ENCODE measurements around the gene ANKRD60. TPM values are rescaled to one million over a fixed set of nuclear protein-coding genes. Genes with fewer than 3 reads are reported as not detected.
A peak's percentile ranks its signal among the peaks of the same experiment; 100 is the strongest.

The ANKRD60 gene
- polyA plus RNA-seq, 4 donors = not detected

DNA sequence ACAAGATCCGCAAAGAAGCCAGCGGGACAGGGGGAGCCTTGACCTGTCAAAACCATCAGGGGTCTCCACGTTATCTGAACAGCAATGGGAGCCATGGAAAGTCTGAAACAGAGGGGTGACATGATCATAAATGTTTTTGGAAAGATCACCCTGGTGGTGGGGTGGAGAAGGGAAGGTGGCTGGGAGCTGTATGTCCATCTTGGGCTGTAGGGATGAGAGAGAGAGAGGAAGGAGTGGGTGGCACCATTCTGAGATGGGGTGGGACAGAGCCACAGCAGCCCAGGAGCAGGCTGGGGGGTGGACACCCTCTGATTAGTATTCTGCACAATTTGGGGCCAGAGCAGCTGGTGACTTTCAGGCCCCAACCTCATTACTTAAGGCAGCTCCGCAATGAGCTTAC, 30.1 kb downstream of the ANKRD60 start:
- no peak for DNase-seq (ENCODE audit: low read depth in 4 of 4, low spot score in 2 of 4)

DNA sequence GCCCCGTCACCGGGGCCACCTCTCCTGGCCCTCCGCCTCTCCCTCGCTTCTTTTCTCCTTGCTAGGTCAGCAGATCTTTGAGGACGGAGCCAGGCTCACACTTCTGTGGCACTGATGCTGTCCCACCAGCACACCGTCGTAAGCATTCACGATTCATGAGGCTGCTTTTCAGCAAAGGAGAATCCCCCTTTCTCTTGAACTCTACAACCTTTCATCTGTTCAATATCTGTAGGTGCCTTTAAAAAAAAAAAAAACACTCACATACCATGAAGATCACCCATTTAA, 31.3 kb downstream of the ANKRD60 start:
- no peak for DNase-seq (ENCODE audit: low read depth in 4 of 4, low spot score in 2 of 4)

DNA sequence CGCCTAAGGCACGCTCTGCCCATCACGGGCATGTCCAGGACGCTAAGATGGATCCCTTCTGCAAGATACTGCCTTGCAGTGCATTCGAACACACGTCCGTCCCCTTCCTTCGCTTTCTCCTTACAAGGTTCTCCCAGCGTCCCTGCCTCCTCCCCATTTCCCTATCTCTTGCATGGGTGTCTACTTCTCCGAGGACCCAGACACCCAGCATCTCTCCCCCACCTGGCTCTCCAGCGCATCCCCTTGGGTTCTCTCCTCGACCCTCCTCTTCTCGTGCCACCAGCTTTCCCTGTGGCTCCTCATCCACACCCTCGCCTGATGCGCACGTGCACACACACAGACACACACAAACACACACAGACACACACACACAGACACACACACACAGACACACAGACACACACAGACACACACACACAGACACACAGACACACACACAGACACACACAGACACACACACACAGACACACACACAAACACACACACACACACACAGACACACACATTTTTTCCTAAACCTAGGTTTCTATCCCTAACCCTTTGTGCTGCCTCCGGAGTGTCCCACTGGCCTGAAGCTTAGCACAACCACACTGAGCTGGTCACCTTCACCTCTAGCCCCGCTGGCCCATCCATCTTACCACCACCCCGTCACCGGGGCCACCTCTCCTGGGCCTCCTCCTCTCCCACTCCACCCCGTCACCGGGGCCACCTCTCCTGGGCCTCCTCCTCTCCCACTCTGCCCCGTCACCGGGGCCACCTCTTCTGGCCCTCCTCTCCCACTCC, 31.9 kb downstream of the ANKRD60 start:
- no peak for DNase-seq (ENCODE audit: low read depth in 4 of 4, low spot score in 2 of 4)

GRCh38 chr20:58195047-58195446, 33.4 kb downstream of the ANKRD60 start:
- DNase-seq (ENCODE audit: low read depth in 4 of 4, low spot score in 2 of 4) = no peak

- DNase-seq (ENCODE audit: low read depth in 4 of 4, low spot score in 2 of 4) = no peak
These were observed 34.2 kb downstream of the ANKRD60 start for GRCh38 chr20:58194175-58194791.

DNA sequence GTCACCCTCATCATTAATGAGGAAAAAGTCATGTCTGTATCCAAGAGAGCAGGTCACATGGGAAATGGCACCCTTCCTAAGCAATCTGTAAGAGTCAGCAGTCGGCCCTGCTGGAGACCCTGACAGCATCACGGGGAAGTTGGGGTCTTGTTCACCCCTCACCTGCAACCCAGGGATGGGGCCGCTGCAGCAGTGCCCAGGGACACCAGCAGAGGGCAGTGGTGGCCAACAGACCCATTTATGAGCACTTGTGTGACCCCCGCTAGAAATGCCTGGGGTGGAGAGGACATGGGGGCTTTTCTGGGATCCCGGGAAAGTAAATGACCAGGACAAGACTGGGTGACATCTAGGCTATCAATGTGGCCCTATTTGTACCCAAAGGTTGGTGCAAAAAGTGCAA, 35.9 kb downstream of the ANKRD60 start:
- no peak for DNase-seq (ENCODE audit: low read depth in 4 of 4, low spot score in 2 of 4)

DNA sequence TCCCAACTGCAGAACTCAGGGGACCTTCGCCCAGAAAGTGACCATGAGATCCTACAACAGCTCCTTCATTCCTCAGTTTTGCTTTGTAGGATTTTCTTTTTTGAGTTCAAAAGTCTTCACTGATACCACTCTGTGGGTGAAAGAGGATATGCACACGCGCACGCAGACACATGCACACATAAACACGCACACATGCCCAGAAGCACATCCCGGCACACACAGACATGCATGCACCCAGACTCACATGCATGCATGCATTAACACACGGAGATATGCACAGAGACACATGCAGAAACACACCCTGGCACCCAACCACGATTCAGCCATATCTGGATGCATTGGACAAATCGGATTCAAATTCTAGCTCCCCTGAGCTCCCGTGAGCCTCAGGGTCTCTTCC, 36.4 kb downstream of the ANKRD60 start:
- DNase-seq (ENCODE audit: low read depth in 4 of 4, low spot score in 2 of 4) = no peak

- DNase-seq (ENCODE audit: low read depth in 4 of 4, low spot score in 2 of 4) = no peak
These were observed 39.9 kb downstream of the ANKRD60 start for GRCh38 chr20:58188527-58188926.

GRCh38 chr20:58184984-58185383, 43.5 kb downstream of the ANKRD60 start:
- DNase-seq (ENCODE audit: low read depth in 4 of 4, low spot score in 2 of 4) = no peak

DNA sequence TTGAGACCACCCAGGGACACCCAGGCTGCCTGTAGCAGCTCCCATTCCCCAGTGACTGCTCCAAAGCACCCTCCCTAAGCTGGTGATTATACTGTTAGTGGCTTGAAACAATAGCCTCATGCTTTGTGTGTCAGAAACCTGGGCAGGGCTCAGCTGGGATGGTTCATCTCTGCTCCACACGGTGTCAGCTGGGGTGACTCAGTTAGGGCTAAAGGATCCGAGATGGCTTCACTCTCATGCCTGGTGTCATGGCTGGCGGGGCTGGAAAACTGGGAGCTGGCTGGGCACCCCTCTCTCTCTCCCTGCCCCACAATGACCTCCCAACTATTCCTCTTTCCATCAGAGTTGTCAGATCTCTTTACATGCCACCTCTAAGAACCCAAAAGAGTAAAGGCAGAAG, 44.4 kb downstream of the ANKRD60 start:
- DNase-seq (ENCODE audit: low read depth in 4 of 4, low spot score in 2 of 4) = no peak

DNA sequence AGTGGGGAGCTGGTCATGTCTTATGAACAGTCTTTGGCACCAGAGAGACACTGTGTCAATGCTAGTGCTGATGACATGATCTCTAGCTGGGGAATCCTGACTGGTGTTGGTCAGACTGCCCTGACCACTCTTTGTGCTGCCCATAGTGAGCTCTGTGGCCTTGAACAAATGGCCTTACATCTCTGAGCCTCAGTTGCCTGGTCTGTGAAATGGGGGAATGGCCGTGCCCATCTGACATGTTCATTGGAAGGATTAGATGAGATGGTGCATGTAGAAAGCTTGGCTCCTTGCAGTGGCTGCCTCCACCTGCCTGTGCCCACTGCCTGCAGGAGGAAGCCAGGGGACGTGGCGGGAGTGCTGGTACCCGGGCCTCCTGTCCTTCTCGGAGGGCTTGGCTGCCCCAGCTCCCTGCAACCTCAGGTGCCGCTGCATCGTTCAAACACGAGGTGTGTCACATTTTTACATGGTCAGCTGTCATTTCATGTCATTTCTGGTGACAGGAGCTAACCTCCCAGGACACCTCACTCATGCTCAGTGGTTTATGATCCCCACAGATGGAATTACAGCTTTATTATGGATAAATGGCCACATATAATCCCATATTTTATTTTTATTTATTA, 45.8 kb downstream of the ANKRD60 start:
- DNase-seq (ENCODE audit: low read depth in 4 of 4, low spot score in 2 of 4) = no peak

DNA sequence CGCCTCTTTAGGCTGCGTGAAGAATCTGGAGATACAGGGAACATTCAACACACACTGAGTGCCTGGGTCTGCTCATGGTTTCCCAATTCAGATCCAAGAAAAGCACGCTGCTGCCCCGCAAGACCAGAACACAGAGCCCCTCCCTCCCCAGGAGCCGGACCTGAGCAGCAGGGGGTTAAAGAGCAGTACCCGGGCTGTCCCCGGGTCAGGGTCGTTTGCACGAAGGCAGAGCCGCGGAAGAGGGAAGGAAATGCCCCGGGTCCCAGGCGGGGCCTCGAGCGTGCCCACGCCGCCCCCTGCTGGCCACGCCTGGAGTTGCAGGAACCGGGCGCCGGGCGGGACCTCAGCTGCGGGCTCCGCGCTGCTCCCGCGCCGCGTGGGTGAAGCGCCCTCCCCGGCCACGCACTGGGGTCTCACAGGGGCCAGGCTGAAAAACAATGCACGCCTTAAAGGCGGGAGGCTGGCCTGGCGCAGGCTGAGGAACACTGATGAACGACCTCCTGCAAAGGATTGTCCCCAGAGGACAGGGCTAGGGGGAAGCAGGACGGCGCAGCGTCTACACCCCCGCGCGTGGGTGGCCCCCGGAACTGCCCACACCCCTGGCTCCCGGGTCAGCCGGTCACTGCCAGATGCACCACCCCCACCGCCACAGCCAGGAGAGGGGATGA, 48.9 kb downstream of the ANKRD60 start:
- DNase-seq (ENCODE audit: low read depth in 4 of 4, low spot score in 2 of 4) = peak in 1 of 4 donors; percentile 39

GRCh38 chr20:58179083-58179431, 49.4 kb downstream of the ANKRD60 start:
- no peak for DNase-seq (ENCODE audit: low read depth in 4 of 4, low spot score in 2 of 4)

GRCh38 chr20:58177799-58178198, 50.7 kb downstream of the ANKRD60 start:
- DNase-seq (ENCODE audit: low read depth in 4 of 4, low spot score in 2 of 4) = no peak

DNA sequence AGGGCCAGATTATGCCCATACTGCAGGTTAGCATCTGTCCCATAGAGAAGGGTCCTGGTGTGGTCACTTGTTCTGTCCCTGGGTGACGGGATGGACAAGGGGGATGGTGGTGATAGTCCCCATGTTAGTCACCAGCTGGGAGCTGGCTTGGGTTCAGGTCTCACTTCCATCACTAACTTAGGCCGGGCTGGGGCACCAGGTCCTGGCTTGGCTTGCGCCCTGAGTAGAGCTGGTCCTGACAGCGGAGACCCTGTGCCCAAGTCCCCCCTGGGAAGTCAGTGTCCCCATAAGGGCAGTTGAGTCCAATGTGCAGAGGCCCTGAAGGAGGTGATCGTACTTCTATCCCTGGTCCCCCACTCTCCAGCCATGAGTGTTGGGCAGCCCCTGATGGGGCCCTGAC, 52.6 kb downstream of the ANKRD60 start:
- no peak for DNase-seq (ENCODE audit: low read depth in 4 of 4, low spot score in 2 of 4)

- no peak for DNase-seq (ENCODE audit: low read depth in 4 of 4, low spot score in 2 of 4)
These were observed 53.0 kb downstream of the ANKRD60 start for GRCh38 chr20:58175425-58175824.

DNA sequence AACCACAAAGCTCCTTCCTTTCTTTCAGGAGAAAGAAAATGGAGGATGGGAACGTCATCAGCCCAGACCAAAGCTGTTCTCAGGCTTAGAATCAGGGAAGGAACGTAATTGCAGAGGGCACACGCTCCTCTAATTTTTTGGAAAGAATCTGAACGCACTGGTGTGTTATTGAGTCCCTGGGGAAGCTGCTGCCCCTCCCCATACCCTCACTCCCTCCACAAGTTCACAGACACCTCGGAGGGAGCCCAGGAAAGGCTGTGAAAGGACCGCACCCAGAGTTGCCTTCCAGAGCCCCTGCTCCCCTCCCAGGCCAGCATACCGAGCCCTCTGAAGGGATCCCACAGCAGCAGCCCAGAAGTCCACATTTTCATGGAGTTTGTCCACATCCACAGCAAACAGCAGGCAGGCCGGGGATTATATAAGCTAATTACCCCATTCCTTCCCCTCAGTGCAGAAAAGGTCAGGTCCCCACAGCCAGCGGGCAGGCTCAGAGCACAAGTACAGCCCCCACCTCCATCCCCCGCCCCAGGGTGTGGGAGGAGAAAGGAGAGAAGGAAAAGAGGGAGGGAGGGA, 53.7 kb downstream of the ANKRD60 start:
- no peak for DNase-seq (ENCODE audit: low read depth in 4 of 4, low spot score in 2 of 4)

DNA sequence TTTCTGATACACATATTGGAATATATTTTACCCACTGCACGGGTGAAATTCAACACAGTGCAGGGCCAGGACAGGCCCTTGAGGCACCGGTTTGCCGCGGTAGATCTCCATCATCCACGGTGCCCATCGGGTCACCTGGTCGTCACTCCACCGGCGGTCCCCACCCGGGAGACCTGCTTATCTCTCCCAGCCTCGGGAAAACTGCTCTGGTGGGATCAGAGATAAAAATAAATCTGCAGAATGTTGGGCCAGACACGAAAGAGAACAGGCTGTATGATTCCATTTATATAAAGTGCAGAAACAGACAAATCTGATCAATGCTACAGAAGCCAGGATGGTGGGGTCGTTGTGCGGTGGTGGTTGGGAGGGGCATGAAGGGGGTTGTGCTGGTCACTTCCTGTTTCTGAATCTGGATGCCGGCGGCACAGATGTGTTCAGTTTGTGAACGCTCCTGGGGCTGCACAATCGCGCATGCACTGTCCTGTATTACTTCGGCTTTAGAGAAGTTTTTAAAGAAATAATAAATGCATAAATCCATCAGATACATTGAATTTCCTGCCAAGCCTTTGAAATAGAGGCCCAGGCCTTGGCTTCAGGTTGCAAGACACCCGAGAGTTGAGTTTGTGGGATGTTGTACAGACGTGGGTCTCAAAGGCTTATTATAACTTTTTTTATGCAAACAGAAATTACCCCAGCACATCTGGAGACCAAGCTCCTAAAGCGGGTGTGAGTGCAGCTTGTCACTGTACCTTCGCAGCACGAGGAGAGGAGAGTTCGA, 54.3 kb downstream of the ANKRD60 start:
- DNase-seq (ENCODE audit: low read depth in 4 of 4, low spot score in 2 of 4) = no peak

DNA sequence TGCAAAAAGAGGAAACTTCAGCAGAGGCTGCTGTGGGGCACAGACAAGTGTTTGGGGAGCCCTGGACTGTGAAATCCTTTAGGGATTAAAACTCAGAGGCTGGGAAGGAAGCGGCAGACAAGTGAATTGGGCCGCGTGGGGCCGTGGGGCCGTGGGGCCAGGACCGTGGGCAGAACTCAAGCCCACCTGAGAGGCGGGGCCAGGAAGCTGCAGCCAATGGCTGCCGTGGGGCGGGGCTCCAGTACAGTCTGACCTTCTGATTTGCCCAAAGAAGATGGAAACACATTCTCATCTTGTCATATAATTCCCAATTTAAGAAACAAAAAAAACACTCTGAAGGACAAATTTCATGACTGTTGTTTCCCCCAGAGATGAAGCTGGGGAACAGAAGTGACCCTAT, 55.4 kb downstream of the ANKRD60 start:
- no peak for DNase-seq (ENCODE audit: low read depth in 4 of 4, low spot score in 2 of 4)

- no peak for DNase-seq (ENCODE audit: low read depth in 4 of 4, low spot score in 2 of 4)
These were observed 56.5 kb downstream of the ANKRD60 start for GRCh38 chr20:58171796-58172425.

All from left renal cortex interstitium (tissue), 4 donors.